GM04503 (cell line): Measurements from ENCODE around the gene MTERF2.

ENCODE experiments used
- DNase-seq: peaks from one replicate; pipeline ENCODE4 v3.0.0-alpha.2; 2012; ENCODE audit warnings: low read depth

The MTERF2 gene

GRCh38 chr12:106954462-106955376 lies 32.2 kb downstream of the MTERF2 start:
- DNase-seq: no peak

GRCh38 chr12:106953352-106954250 lies 33.3 kb downstream of the MTERF2 start:
- no peak for DNase-seq

- DNase-seq: no peak
Measured at GRCh38 chr12:106950591-106950990, 36.4 kb downstream of the MTERF2 start.

DNA sequence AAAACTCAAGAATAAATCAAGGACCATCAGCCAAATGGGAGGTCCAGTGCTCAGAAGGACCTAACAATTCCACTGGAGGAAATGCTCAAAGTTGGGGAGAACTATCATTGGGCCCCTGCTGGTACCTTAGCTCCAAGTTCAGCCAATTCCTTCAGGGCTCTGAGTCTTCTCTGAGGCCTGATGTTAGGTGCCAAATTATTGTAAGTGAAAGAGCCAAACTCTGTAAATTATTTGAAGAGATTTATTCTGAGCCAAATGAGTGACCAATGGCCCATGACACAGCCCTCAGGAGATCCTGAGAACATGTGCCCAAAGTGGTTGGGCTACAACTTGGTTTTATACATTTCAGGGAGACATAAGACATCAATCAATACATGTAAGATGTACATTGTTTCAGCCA lies 39.5 kb downstream of the MTERF2 start:
- DNase-seq: no peak

DNA sequence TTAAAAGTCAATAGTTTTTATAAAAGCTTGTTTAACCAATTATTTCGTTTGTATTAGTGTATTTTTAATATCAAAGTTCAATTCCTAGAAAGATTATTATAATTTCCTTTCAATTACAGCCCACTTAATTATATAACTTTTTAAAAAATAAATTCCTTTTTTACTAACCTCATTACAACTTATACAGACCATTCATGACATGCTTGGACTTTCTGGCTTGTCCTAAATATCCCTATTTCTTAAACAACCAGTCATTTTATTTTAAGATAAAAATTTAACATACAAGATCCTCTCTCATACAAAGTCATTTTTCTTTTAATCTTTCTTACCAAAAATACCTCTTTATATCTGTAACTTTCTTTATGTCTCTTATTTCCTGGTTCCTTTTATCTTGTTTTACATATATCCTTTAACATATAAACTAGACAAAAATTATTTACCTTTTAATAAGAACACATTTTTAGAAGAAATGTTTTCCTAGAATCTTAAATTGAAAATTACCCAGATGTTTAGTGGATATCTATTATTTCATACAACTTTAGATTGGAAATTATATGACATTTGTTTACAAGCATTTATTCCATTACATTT lies 41.6 kb downstream of the MTERF2 start:
- DNase-seq: no peak

- no peak for DNase-seq
Measured at GRCh38 chr12:106942775-106943174, 44.2 kb downstream of the MTERF2 start.

DNA sequence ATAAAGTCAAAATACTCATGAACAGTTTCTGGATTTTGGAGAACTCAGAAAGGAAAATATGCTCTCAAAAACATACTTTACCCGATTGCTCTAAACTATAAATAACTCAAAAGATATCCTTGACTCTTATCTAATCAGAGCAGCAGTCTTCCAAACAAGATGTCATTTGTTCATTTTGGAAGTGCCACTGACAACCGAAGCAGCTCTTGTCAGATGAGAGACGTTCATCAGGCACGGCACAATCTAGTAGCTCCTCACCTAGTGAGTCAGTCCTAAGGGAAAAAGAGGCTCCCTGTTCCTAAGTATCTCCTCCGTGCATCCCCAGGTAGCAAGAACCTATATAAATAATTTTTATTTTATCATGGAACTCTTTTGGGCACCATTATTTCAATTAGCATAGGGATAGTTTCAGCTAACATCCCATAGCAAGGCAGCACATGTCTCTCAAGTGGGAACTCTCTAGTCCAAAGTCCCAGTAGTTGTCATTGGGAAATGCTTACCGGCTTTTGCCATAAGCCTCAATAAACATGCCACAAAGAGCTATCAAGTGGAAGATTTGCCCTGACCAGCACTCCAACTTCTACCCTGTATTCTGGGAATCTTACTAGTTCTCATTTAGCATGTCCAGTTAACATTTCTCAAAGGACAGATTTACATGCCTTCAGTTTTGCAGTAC lies 45.3 kb downstream of the MTERF2 start:
- DNase-seq: no peak

- no peak for DNase-seq
Measured at GRCh38 chr12:106934277-106934676, 52.7 kb downstream of the MTERF2 start.
